CD4-positive, alpha-beta T cell (primary cell): ENCODE measurements around the gene CC2D2B. TPM values are rescaled to one million over a fixed set of nuclear protein-coding genes. Genes with fewer than 3 reads are reported as not detected.

Experiments
- ATAC-seq: fragments of 200-7000 bp; cut with Tn5 transposase; one replicate; pipeline ENCODE4 v1.10.0; 2022; ENCODE audit warnings: mild to moderate bottlenecking; ENCODE audit not compliant: poor library complexity
- CTCF ChIA-PET: fragments of 350-600 bp; sonication (Branson Sonifier 250); formaldehyde crosslinking; loops from one replicate; lab custom pipeline; 2021; ENCODE audit warnings: antibody characterized with exemption, inconsistent platforms; lab: Charles Lee
- POLR2A ChIA-PET: fragments of 350-600 bp; sonication (Branson Sonifier 250); formaldehyde crosslinking; loops from one replicate; lab custom pipeline; 2021; ENCODE audit warnings: antibody characterized with exemption, inconsistent platforms; lab: Charles Lee
- DNase-seq, 14 experiments: peaks; one replicate each; pipeline ENCODE4 v3.0.0-alpha.2; 2013 to 2020; ENCODE audit warnings: mixed read lengths in 2 of 14
- H3K27ac ChIP-seq, 2 donors: one replicate each; pipeline versions ENCODE4 v1.5.1 to v1.7.0; 2013; ENCODE audit warnings: low read length in 2 of 2, low read depth in 1 of 2, mild to moderate bottlenecking in 1 of 2
- H3K27me3 ChIP-seq, 2 experiments: 1 replicate in 1 of 2; 2 replicates in 1 of 2; pipeline versions ENCODE4 v1.6.1 to v1.7.0; 2013; ENCODE audit warnings: low read length in 2 of 2, control low read depth in 1 of 2, mild to moderate bottlenecking in 1 of 2, moderate library complexity in 1 of 2; ENCODE audit not compliant: insufficient read depth in 2 of 2, control insufficient read depth in 1 of 2
- H3K36me3 ChIP-seq: one replicate; pipeline ENCODE4 v1.6.1; 2013; ENCODE audit warnings: low read length, control low read depth; ENCODE audit not compliant: insufficient read depth
- H3K4me1 ChIP-seq: one replicate; pipeline ENCODE4 v1.6.1; 2013; ENCODE audit warnings: low read length, control low read depth; ENCODE audit not compliant: insufficient read depth
- H3K4me3 ChIP-seq: one replicate; pipeline ENCODE4 v1.5.1; 2013; ENCODE audit warnings: mild to moderate bottlenecking, low read length, moderate library complexity
- H3K9me3 ChIP-seq, 2 experiments: 1 replicate in 1 of 2; 2 replicates in 1 of 2; pipeline versions ENCODE4 v1.6.1 to v1.7.0; 2013; ENCODE audit warnings: low read length in 2 of 2, mild to moderate bottlenecking in 2 of 2, control low read depth in 1 of 2, moderate library complexity in 1 of 2; ENCODE audit not compliant: control insufficient read depth in 1 of 2, insufficient read depth in 1 of 2
- H3K27ac Mint-ChIP-seq: one replicate; pipeline ENCODE4 v1.8.0; 2020; ENCODE audit warnings: mixed read lengths
- H3K27me3 Mint-ChIP-seq: one replicate; pipeline ENCODE4 v1.8.0; 2021; ENCODE audit warnings: mixed read lengths
- H3K36me3 Mint-ChIP-seq: one replicate; pipeline ENCODE4 v1.8.0; 2021; ENCODE audit warnings: low read depth, mixed read lengths
- H3K4me1 Mint-ChIP-seq: one replicate; pipeline ENCODE4 v1.8.0; 2021; ENCODE audit warnings: low read depth, mixed read lengths
- H3K4me3 Mint-ChIP-seq: one replicate; pipeline ENCODE4 v1.8.0; 2020; ENCODE audit warnings: mild to moderate bottlenecking, mixed read lengths
- H3K9me3 Mint-ChIP-seq: one replicate; pipeline ENCODE4 v1.8.0; 2020; ENCODE audit warnings: mixed read lengths
- CTCF ChIP-seq: fragments of 200-600 bp; IDR thresholded peaks from one replicate; pipeline ENCODE4 v1.8.0; 2022; ENCODE audit warnings: antibody characterized with exemption, mild to moderate bottlenecking
- intact Hi-C, 2 experiments: fragments of 100-400 bp; cut with DNase I in 1 of 2; cut with micrococcal nuclease in 1 of 2; formaldehyde crosslinking; loops; one replicate each; pipeline versions ENCODE4 v1.15.1 to v1.9.0; 2023 to 2025; cut with DNase I, micrococcal nuclease
- polyA plus RNA-seq, 2 donors: library from polyadenylated mRNA; unstranded; fragments of 120-200 nt; gene quantifications; one replicate each; pipeline ENCODE4 v1.2.1, GENCODE V29; 2013
- total RNA-seq, 174 experiments: library from RNA in 2 of 174; stranded (reverse) in 2 of 174; gene quantifications; one replicate each; pipeline ENCODE4 v1.2.3 and lab custom pipeline; 2021 to 2026

Gene CC2D2B
- not detected for total RNA-seq
- 0.30 TPM for polyA plus RNA-seq (2013, experiment 1 of 2)
- 0.27 TPM for polyA plus RNA-seq (2013, experiment 2 of 2)
- total RNA-seq (lab: John Stamatoyannopoulos, UW), result 0 to 1.3 (median 0.10) reads per million in 172 experiments

- no peaks in the 10 kb centered on the region for H3K27me3 Mint-ChIP-seq
- POLR2A ChIA-PET, result interaction anchor here (0.9 to 3.1 kb wide), 3 partner anchors 56 to 222 kb away, joined by 3 to 14 read pairs (median 7); partner anchors contain the start of genes TCTN3 and ZNF518A
Observed at GRCh38 chr10:95907456-95908253, at the start of gene CC2D2B. CC2D2B (plus strand) TSS chr10:95907975; CDS start chr10:95911324, 3,349 bp downstream.

GRCh38 chr10:95860166-95860940 is 47.4 kb upstream of the CC2D2B start:
- POLR2A ChIA-PET, result no interaction called here
- CTCF ChIA-PET, result no interaction called here
- TF ChIP-seq CTCF, result no peak
- Mint-ChIP-seq H3K36me3 (no peaks in the 10 kb centered on the region), H3K27me3 (peaks cover 18% of the 10 kb centered on the region), H3K4me1 (peaks cover 4% of the 10 kb centered on the region), H3K4me3 (no peak overlapping the region), H3K27ac (no peak overlapping the region), H3K9me3 (peaks cover 5% of the 10 kb centered on the region)
- H3K36me3 ChIP-seq, result no peaks in the 10 kb centered on the region
- no peaks in the 10 kb centered on the region for H3K27me3 ChIP-seq
- H3K27ac ChIP-seq, result no peak overlapping the region
- peaks cover 0 to 4% of the 10 kb centered on the region in 2 experiments for H3K9me3 ChIP-seq
- no peak overlapping the region for H3K4me3 ChIP-seq
- intact Hi-C loops, result loop anchor here in 1 of 2 experiments (5.0 kb wide), 2 partner anchors 168 to 428 kb away; partner anchors contain the start of gene TCTN3
- H3K4me1 ChIP-seq, result no peaks in the 10 kb centered on the region
- ATAC-seq (no peak), DNase-seq (no peak)

More at GRCh38 chr10:95907456-95908253, at the start of gene CC2D2B:
- Histone ChIP-seq H3K27ac (peak within 1 kb of the TSS; percentile 14 to 39), H3K36me3 (peaks cover 11% of the 10 kb centered on the region), H3K9me3 (no peaks in the 10 kb centered on the region), H3K27me3 (no peaks in the 10 kb centered on the region), H3K4me3 (peak within 1 kb of the TSS; percentile 83), H3K4me1 (peaks cover 3% of the 10 kb centered on the region)
- Mint-ChIP-seq H3K4me1 (peaks cover 12% of the 10 kb centered on the region), H3K4me3 (peak within 1 kb of the TSS; percentile 86), H3K9me3 (no peaks in the 10 kb centered on the region), H3K27ac (peak within 1 kb of the TSS; percentile 39), H3K36me3 (no peaks in the 10 kb centered on the region)
- no peak for TF ChIP-seq CTCF
- CTCF ChIA-PET, result interaction anchor here (1.5 to 1.6 kb wide), 2 partner anchors 213 to 214 kb away, joined by 3 to 5 read pairs; partner anchors contain the start of gene TCTN3
- DNase-seq (peak; percentile 24 to 75 (median 52)), ATAC-seq (peak; percentile 80)
- intact Hi-C loops, result loop anchor here in 1 of 2 experiments (5.0 to 10.0 kb wide), 2 partner anchors 215 to 217 kb away; partner anchors contain the start of gene TCTN3

GRCh38 chr10:95861386-95861785 is 46.4 kb upstream of the CC2D2B start:
- ChIA-PET CTCF (interaction anchor here (0.7 kb wide), 1 partner anchor 914 kb away, joined by 3 read pairs; no protein-coding TSS in a partner anchor), POLR2A (no interaction called here)
- DNase-seq, result no peak
- Mint-ChIP-seq H3K9me3 (no peaks in the 10 kb centered on the region), H3K4me3 (no peak overlapping the region), H3K36me3 (no peaks in the 10 kb centered on the region), H3K4me1 (peaks cover 4% of the 10 kb centered on the region), H3K27ac (no peak overlapping the region), H3K27me3 (peaks cover 13% of the 10 kb centered on the region)
- TF ChIP-seq CTCF, result no peak
- intact Hi-C loops, result loop anchor here in 1 of 2 experiments (5.0 kb wide), 2 partner anchors 169 to 429 kb away; partner anchors contain the start of gene TCTN3
- Histone ChIP-seq H3K4me1 (no peaks in the 10 kb centered on the region), H3K9me3 (peaks cover 0 to 4% of the 10 kb centered on the region in 2 experiments), H3K27me3 (no peaks in the 10 kb centered on the region), H3K36me3 (no peaks in the 10 kb centered on the region), H3K27ac (no peak overlapping the region), H3K4me3 (no peak overlapping the region)
- ATAC-seq, result no peak
